GM12892 (cell line): ENCODE measurements around the gene IFIT3.

Experiments used
- POLR2A ChIP-seq: IDR thresholded peaks from 2 replicates; pipeline ENCODE4 v1.6.1; 2011; ENCODE audit warnings: low read depth, low read length, control low read depth
- POLR2AphosphoS5 ChIP-seq: IDR thresholded peaks from 2 replicates; pipeline ENCODE4 v1.6.1; 2011; ENCODE audit warnings: low read depth, low read length, control low read depth
- TAF1 ChIP-seq: IDR thresholded peaks from 2 replicates; pipeline ENCODE4 v1.6.1; 2011; ENCODE audit warnings: low read depth, mild to moderate bottlenecking, control low read depth, low read length, borderline replicate concordance

DNA sequence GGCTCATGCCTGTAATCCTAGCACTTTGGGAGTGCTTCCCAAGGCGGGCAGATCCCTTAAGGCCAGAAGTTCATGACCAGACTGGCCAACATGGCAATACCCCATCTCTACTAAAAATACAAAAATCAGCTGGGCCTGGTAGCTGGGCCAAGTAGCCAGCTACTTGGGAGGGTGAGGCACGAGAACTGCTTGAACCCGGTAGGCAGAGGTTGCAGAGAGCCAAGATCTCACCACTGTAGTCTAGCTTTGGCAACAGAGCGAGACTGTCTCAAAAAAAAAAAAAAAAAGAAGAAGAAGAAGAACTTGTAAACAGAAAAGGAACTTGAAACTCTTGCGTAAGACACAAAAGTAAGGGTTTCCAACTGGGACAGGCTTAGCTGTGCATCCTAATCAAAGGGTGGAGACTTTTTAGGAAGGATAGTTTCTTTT, 31.6 kb upstream of the IFIT3 start:
- no peak for TF ChIP-seq POLR2AphosphoS5
- no peak for TF ChIP-seq POLR2A
- no peak for TF ChIP-seq TAF1
